ENCODE data around the gene RUBCNL. TPM values are rescaled to one million over a fixed set of nuclear protein-coding genes. Genes with fewer than 3 reads are reported as not detected.

The RUBCNL gene
- total and polyA plus RNA-seq, 2 donors (not counting 3 experiments of a cell fraction or from before 2014, with no cell fraction given), result not detected

DNA sequence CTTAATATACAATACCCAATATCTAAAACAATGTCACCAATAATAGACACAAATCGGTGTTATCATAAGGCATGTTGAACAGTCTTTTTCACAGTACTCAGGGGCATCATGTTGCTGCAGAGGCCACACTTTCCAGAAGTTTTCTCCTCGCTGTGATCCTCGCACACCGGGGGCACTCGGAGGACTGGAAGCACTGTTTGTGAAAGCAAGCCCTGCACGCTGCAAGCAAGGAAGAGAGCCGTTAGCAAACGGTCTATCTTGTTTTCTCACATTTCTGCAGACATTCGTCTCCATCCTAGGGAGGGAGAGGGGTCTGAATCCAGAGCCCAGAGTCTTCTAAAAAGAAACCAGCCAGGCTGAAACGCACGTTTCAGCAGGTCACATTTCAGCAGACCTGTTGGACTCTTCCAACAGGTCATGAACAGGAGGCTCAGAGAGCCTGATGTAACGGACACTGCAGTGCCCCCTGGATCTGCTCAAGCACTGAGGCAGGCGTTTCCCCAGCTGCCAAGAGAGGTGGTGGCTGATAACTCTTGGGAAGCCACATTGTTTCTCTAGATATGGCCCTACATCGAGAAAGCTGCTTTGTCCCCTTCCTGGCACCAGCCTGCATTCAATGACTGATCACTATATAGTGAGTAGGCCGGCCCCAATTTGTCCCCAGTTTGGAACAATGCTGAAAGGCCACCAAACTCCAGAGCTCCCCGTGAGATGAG, 43.6 kb downstream of the RUBCNL start:
- no peak for FAIRE-seq

More for the DNA sequence above, 43.6 kb downstream of the RUBCNL start:
- dilution Hi-C loops (cut with MboI; ENCODE audit: extremely low pct_ligation_motif_present, low sequenced_read_pairs), result no loop called here
- POLR2A ChIA-PET, result no interaction called here
- Histone ChIP-seq H4K20me1 (replicated peaks; ENCODE audit: control insufficient read depth, extremely low read depth, insufficient read depth, low read length) (no peaks in the 10 kb centered on the region), H3K27ac (ENCODE audit: insufficient read depth, low read depth, low read length) (no peak overlapping the region), H3K36me3 (ENCODE audit: control insufficient read depth in 2 of 2, extremely low read depth in 1 of 2, insufficient read depth in 2 of 2, low read length in 2 of 2) (no peaks in the 10 kb centered on the region), H3K79me2 (ENCODE audit: control insufficient read depth, insufficient read depth, low read length) (no peaks in the 10 kb centered on the region), H3K9ac (replicated peaks; ENCODE audit: extremely low read depth, insufficient read depth, low read length) (no peak overlapping the region), H3K9me1 (replicated peaks; ENCODE audit: control insufficient read depth, extremely low read depth, insufficient read depth, low read length) (no peaks in the 10 kb centered on the region), H3K4me2 (ENCODE audit: insufficient read depth, low read length) (no peak overlapping the region), H3K4me3 (replicated peaks in 1 of 3; ENCODE audit: insufficient read depth in 1 of 3, low read depth in 1 of 3, low read length in 3 of 3) (no peak overlapping the region), H3K9me3 (replicated peaks; ENCODE audit: control insufficient read depth, insufficient read depth, low read length) (no peaks in the 10 kb centered on the region), H2AFZ (ENCODE audit: low read depth, low read length) (no peak overlapping the region), H3K4me1 (ENCODE audit: control insufficient read depth, extremely low read depth, insufficient read depth, low read length) (no peaks in the 10 kb centered on the region), H3K27me3 (ENCODE audit: control insufficient read depth in 2 of 2, insufficient read depth in 2 of 2, low read length in 2 of 2) (no peaks in the 10 kb centered on the region)
- TF ChIP-seq CTCF (IDR thresholded peaks at IDR 0.05; ENCODE audit: extremely low read depth in 1 of 2, insufficient read depth in 1 of 2, low read depth in 1 of 2, low read length in 2 of 2) (no peak), MYC (IDR thresholded peaks at IDR 0.05; ENCODE audit: low read depth, low read length) (no peak), FOS (IDR thresholded peaks at IDR 0.05; ENCODE audit: borderline replicate concordance, insufficient read depth, low read length) (no peak), JUN (IDR thresholded peaks at IDR 0.05; ENCODE audit: borderline replicate concordance, insufficient read depth, insufficient read length, low read depth) (no peak), EZH2 (IDR thresholded peaks at IDR 0.05; ENCODE audit: borderline replicate concordance, low read depth, low read length, severe bottlenecking) (no peak), POLR2A (IDR thresholded peaks at IDR 0.05; ENCODE audit: low read depth, low read length) (no peak), POLR2AphosphoS5 (IDR thresholded peaks at IDR 0.05; ENCODE audit: insufficient read depth, low read depth, low read length) (no peak), GATA2 (IDR thresholded peaks at IDR 0.05; ENCODE audit: insufficient read depth, insufficient read length, low read depth, low read length) (no peak), MAX (IDR thresholded peaks at IDR 0.05; ENCODE audit: insufficient read depth, insufficient read length) (no peak)
- CTCF ChIA-PET, result no interaction called here
- no peak for DNase-seq (ENCODE audit: low read depth, low spot score)
- no TSS peak for BruUV-seq (replicated peaks)
- intact Hi-C loops (cut with micrococcal nuclease), result no loop called here
